ENCODE results near the gene TLE4.

DNA sequence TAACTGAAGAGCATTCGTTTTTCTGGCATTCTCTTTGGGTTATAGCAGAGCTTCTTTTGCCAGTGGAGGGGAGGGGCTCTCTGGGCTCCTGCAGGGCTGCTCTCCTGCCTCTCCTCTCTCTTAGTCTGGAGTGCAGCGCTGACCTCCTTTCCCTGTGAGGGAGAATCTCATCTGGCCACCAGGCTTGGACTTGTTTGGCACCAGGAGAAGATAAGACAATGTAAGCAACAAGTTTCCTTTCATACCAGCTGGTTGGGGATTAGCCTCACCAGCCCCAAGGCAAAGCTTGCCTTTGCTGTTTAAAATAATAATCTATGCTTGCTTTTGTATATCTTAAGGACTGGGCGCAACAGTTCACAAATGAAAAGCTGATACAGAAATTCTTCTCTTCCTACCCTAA lies 196.4 kb downstream of the TLE4 start:
- TF ChIP-seq POLR2A (IDR thresholded peaks at IDR 0.05; ENCODE audit: low read depth, low read length): no peak
- TF ChIP-seq BCL11A (IDR thresholded peaks at IDR 0.05; ENCODE audit: low read depth, low read length): no peak
